GM10266 (cell line): ENCODE results near the gene GTPBP10.
"Not testable (repeated sequence)": the region's sequence is repeated elsewhere in the genome, so short reads cannot be mapped to it uniquely, and the experiment has no call there.

Source experiments
- DNase-seq: peaks from one replicate; pipeline ENCODE4 v3.0.0; 2012; ENCODE audit errors: extremely low spot score
- TF ChIP-seq, protein P1 (sequence below): IDR thresholded peaks from 2 replicates; pipeline ENCODE4 v1.5.1; 2012; ENCODE audit warnings: mild to moderate bottlenecking, low read depth; ENCODE audit not compliant: control insufficient read depth, insufficient read depth; ENCODE audit errors: missing control alignments

GTPBP10 gene

DNA sequence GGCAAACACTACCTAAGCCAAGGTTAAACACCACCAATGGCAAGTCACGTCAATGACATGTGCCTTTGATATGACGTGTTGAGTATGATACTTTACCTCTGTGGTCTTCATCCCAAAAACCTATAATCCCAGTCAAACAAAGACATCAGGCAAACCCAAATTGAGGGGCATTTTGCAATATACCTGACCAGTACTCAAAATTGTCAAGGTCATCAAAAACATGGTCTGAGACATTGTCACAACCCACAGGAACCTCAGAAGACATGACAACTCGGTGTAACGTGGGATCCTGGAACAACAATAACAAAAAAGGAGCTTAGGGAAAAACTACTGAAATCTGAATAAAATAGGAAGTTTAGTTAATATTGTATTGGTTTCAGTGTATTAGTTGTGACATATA, 32.6 kb upstream of the GTPBP10 start:
- TF ChIP-seq, protein P1, sequence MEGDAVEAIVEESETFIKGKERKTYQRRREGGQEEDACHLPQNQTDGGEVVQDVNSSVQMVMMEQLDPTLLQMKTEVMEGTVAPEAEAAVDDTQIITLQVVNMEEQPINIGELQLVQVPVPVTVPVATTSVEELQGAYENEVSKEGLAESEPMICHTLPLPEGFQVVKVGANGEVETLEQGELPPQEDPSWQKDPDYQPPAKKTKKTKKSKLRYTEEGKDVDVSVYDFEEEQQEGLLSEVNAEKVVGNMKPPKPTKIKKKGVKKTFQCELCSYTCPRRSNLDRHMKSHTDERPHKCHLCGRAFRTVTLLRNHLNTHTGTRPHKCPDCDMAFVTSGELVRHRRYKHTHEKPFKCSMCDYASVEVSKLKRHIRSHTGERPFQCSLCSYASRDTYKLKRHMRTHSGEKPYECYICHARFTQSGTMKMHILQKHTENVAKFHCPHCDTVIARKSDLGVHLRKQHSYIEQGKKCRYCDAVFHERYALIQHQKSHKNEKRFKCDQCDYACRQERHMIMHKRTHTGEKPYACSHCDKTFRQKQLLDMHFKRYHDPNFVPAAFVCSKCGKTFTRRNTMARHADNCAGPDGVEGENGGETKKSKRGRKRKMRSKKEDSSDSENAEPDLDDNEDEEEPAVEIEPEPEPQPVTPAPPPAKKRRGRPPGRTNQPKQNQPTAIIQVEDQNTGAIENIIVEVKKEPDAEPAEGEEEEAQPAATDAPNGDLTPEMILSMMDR: no peak
- no peak for DNase-seq

DNA sequence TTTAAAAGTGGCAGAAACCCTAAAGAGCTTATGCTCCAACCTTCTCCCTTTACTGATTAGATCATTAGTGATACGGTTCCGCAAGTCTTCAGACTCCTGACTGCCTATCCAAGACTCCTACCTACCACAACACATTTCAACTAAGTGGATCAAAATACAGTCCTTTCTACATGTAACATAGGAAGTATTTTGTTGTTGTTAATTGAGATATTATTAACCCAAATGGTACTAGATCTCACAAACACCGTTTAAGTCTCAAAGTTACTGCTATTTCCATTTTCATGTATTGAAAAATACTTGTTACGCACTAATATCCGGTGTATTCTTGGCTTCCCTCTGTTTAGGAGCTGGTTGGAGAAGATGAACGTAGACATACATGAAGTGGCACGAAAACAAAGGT, 26.5 kb upstream of the GTPBP10 start:
- no peak for DNase-seq
- TF ChIP-seq, protein P1: no peak

GRCh38 chr7:90320418-90320800, 26.1 kb upstream of the GTPBP10 start:
- TF ChIP-seq, protein P1: no peak
- no peak for DNase-seq

- TF ChIP-seq, protein P1: no peak
- DNase-seq: no peak
These were observed 25.6 kb upstream of the GTPBP10 start, which contains the start of gene FAM237B for GRCh38 chr7:90320801-90321494. Gene FAM237B, minus strand, starts transcription at chr7:90321304. Its CDS starts 1,556 bp downstream, at chr7:90319748.

GRCh38 chr7:90322837-90323236, 23.7 kb upstream of the GTPBP10 start:
- no peak for DNase-seq
- TF ChIP-seq, protein P1: no peak

DNA sequence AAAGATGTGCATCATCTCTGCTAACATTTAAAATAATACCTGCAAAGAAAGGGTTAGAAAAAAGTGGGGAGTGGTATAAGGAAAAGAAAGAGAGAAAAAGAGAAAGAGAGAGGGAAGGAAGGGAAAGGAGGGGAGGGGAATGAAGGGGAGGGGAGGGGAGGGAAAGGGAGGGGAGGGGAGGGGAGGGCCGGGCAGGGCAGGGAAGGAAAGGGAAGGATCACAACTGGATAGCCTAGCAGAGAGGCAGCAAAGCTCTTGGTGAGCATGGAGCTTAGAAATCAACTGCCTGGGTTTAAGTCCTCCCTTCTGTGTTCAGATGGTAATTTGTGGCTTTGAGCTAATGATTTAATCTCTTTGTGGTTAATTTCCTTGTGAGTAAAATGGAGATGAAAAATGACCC, 20.0 kb upstream of the GTPBP10 start:
- DNase-seq: no peak
- TF ChIP-seq, protein P1: no peak

DNA sequence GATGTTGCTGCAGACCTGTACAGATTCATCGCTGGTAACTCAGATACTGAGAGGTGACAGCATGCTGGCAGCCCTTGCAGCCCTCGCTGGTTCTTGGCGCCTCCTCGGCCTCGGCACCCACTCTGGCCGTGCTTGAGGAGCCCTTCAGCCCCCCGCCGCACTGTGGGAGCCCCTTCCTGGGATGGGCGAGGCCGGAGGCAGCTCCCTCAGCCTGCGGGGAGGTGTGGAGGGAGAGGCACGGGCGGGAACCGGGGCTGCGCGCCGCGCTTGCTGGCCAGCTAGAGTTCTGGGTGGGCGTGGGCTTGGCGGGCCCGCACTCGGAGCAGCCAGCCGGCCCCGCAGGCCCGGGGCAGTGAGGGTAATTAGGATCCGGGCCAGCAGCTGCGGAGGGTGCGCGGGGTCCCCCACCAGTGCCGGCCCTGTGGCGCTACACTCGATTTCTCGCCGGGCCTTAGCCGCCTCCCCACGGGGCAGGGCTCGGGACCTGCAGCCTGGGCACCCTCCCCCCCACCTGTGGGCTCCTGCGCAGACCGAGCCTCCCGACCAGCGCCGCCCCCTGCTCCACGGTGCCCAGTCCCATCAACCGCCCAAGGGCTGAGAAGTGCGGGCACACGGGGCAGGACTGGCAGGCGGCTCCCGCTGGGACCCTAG, 12.2 kb upstream of the GTPBP10 start:
- TF ChIP-seq, protein P1: no peak
- no peak for DNase-seq

DNA sequence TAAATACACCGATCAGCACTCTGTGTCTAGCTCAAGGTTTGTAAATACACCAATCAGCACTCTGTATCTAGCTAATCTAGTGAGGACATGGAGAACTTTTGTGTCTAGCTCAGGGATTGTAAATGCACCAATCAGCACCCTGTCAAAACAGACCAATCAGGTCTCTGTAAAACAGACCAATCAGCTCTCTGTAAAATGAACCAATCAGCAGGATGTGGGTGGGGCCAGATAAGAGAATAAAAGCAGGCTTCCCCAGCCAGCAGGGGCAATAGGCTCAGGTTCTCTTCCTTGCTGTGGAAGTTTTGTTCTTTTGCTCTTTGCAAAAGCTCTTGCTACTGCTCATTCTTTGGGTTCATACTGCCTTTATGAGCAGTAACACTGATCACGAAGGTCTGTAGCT, 11.6 kb upstream of the GTPBP10 start:
- not testable (repeated sequence) for DNase-seq
